CD4-positive, alpha-beta T cell treated with Interleukin-15 for 4 hours (primary cell): Measurements from ENCODE around the gene RANGRF.
"Not testable (repeated sequence)": the region's sequence is repeated elsewhere in the genome, so short reads cannot be mapped to it uniquely, and the experiment has no call there.

Source experiments
- DNase-seq: peaks from one replicate; pipeline ENCODE4 v3.0.0-alpha.2; 2020; ENCODE audit warnings: low spot score

The RANGRF gene

GRCh38 chr17:8288336-8289102 lies at the start of gene RANGRF:
Gene RANGRF (plus strand): TSS chr17:8288670. CDS start chr17:8288789, 119 bp downstream.
- peak; percentile 75 for DNase-seq

GRCh38 chr17:8243827-8244226 lies 44.6 kb upstream of the RANGRF start:
- DNase-seq = peak; percentile 31

DNA sequence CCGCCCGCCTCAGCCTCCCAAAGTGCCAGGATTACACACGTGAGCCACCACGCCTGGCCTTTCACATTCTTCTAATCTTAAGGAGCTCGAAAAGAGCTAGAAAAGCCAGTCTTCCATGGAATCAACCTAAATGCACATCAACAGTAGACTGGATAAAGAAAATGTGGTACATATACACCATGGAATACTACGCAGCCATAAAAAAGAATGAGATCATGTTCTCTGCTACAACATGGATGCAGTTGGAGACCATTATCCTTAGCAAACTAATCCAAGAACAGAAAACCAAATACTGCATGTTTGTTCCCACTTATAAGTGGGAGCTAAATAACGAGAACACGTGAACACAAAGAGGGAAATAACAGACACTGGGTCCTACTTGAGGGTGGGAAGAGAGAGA lies 43.7 kb upstream of the RANGRF start:
- DNase-seq = no peak

GRCh38 chr17:8248751-8249607 lies 39.5 kb upstream of the RANGRF start, which contains the start of gene PFAS:
Gene PFAS (plus strand): TSS chr17:8249289. CDS start chr17:8253938, 4,649 bp downstream.
- DNase-seq = peak; percentile 93

DNA sequence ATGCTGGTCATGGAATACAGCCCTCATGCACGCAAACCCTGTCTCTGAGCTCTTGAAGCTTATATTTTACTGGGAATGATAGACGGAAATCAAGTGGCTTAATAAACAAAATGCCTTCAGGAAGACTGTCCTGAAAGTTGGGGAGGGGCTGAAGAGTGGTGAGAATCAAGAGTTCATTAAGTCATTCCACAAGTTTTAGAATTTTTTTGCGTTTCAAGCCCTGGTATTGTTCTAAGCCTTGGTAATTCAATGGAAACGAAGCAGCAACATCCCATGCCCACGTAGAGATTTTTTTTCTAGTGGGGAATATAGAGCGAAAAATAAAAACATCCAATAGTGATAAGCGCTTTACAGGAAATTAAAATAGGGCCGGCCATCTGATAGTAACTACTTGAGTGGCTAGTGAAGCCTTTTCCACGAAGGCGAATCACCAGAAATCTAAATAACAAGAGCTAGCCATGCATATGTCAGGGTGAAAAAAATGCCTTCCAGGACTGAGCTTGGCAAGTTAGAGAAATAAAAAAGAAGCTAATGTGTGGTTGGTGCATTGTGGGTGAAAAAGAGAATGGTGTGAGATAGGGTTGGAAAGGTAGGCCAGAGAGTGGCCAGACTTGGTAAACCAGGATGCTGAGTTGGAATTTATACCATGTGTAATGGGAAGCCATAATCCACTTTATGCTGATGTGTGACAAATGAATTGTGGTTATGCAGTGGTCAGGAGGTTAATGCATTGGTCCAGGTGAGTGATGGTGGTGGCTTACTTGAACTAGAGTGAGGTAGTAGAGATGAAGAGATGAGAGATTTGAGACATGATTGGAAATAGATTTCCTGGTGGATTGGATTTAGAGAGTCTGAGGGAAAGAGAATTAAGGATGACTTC lies 38.6 kb upstream of the RANGRF start:
- DNase-seq = no peak

GRCh38 chr17:8251411-8251810 lies 37.1 kb upstream of the RANGRF start:
- DNase-seq = not testable (repeated sequence)

GRCh38 chr17:8253801-8254200 lies 34.7 kb upstream of the RANGRF start:
- DNase-seq = peak; percentile 4

DNA sequence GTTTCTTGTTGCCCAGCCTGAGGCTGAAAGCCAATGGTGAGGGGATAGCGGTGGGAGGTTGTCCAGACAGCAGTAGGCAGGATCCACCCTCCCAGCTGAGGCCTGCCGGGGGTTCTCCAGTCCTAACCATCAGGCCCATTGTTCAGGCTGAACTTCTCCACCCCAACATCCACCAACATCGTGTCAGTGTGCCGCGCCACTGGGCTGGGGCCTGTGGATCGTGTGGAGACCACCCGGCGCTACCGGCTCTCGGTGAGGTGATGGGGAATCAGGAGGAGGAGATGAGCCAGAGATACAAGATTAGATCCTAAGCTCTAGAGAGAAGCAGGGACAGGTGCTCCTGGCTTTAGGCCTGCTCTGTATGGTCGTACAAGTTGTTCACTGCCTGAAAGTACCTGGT lies 33.6 kb upstream of the RANGRF start:
- DNase-seq = no peak

DNA sequence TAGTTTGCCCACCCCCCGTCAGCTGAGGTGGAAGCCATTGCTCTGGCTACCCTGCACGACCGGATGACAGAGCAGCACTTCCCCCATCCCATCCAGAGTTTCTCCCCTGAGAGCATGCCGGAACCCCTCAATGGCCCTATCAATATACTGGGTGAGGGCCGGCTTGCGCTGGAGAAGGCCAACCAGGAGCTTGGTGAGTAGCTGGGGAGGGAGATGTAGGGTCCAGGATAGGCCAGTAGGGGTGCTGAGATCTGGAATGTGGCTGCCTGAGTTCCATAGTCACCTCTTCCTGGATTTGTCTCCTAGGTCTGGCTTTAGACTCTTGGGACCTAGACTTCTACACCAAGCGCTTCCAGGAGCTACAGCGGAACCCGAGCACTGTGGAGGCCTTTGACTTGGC lies 33.0 kb upstream of the RANGRF start:
- no peak for DNase-seq

DNA sequence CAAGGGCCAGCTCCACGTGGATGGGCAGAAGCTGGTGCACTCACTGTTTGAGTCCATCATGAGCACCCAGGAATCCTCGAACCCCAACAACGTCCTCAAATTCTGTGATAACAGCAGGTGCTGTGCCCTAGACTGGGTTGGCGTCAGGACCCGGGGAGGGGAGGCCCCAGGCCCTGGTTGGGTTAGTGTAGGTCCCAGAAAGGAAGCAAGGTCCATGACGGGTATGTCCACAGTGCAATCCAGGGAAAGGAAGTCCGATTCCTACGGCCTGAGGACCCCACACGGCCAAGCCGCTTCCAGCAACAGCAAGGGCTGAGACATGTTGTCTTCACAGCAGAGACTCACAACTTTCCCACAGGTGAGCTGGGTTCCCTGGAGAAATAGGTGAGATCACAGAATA lies 32.2 kb upstream of the RANGRF start:
- DNase-seq = no peak

DNA sequence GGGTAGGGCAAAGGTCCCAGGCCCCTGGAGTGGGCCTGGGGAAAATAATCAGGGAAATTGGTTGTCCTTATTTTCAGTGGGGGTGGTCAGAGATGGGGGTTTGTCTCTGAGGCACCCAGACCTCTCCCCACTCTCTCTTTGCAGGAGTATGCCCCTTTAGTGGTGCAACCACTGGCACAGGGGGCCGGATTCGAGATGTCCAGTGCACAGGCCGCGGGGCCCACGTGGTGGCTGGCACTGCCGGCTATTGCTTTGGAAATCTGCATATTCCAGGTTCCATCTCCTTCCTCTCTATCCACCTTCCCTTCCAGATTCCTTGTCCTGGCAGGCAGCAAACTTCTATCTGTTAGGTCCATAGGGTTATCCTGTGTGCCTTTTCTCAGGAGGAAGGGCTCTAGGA lies 31.8 kb upstream of the RANGRF start:
- no peak for DNase-seq

DNA sequence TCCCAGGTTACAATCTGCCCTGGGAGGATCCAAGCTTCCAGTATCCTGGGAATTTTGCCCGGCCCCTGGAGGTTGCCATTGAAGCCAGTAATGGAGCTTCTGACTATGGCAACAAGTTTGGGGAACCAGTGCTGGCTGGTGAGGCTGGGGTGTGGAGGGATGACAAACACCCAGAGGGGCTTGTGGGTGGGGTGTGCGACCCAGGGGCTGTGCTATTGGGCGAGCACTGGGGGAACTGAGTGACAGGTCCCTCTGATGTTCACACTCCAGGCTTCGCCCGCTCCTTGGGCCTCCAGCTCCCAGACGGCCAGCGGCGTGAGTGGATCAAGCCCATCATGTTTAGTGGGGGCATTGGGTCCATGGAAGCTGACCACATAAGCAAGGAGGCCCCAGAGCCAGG lies 30.7 kb upstream of the RANGRF start:
- DNase-seq = no peak

DNA sequence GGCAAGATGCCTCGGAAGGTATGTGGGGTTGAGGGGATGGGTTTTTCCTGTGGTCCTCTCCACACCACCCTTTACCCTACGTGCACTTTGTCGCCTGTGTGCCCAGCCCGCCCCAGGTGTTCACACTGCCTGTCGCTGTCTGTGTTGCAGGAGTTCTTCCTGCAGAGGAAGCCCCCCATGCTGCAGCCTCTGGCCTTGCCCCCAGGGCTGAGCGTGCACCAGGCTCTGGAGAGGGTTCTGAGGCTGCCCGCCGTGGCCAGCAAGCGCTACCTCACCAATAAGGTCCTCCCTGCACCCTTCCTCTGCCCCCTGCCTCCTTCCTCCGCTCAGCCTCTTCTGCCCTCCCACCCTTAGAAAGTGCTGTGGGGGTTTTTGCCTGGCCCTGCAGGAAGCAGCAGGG lies 24.1 kb upstream of the RANGRF start:
- no peak for DNase-seq

GRCh38 chr17:8264836-8265542 lies 23.5 kb upstream of the RANGRF start:
- no peak for DNase-seq

DNA sequence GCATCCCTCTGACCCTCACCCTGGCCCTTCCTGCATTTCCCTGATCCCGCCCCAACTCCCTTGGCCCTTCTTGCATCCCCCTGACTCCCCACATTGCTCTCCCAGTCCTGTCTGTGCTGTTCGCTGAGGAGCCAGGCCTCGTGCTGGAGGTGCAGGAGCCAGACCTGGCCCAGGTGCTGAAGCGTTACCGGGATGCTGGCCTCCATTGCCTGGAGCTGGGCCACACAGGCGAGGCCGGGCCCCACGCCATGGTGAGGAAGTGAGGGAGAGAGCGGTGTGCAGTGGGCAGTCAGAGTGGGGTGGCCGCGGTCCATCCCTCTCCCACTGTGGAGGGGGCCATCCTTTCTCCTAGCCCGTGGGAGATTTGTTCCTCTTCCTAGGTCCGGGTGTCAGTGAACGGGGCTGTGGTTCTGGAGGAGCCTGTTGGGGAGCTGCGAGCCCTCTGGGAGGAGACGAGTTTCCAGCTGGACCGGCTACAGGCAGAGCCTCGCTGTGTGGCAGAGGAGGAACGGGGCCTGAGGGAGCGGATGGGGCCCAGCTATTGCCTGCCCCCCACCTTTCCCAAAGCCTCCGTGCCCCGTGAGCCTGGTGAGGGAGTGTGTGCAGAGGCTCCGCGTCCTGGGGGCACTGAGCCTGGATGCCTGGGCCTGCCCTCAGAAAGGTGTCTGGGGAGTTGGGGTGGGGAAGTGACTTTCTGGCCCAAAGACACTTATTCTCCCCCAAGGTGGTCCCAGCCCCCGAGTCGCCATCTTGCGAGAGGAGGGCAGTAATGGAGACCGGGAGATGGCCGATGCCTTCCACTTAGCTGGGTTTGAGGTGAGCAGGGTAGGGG lies 21.6 kb upstream of the RANGRF start:
- DNase-seq = no peak

GRCh38 chr17:8267480-8268147 lies 20.9 kb upstream of the RANGRF start:
- no peak for DNase-seq

- DNase-seq = no peak
These were observed 19.7 kb upstream of the RANGRF start for GRCh38 chr17:8268550-8269298.

DNA sequence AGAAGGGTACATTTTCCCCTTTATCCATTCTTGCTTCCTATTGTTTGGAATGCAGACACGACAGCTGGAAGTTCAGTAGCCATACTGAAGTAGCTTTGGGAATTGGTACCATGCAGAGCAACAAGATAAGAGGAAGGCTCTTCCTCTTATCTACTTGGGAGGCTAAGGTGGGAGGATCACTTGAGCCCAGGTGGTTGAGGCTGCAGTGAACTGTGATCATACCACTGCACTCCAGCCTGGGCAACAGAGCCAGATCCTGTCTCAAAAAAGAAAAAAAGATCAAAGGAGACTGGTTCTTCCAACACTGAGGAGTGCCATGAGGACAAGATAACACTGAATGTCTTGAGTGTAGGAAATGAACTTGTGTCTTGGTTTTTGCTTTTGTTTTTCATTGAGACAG lies 16.0 kb upstream of the RANGRF start:
- DNase-seq = no peak

GRCh38 chr17:8273884-8274444 lies 14.5 kb upstream of the RANGRF start:
- no peak for DNase-seq
